Activated T-cell treated with anti-CD3 and anti-CD28 coated beads for 4 hours (primary cell): Measurements from ENCODE around the gene ZNF132.
"Not testable (repeated sequence)": the region's sequence is repeated elsewhere in the genome, so short reads cannot be mapped to it uniquely, and the experiment has no call there.

Experiments
- DNase-seq: peaks from one replicate; pipeline ENCODE4 v3.0.0-alpha.2; 2020

ZNF132 gene

GRCh38 chr19:58466760-58467589, 27.0 kb upstream of the ZNF132 start, which contains the start of gene ZNF324:
TSS of gene ZNF324 (plus strand) at chr19:58467080. CDS start at chr19:58469186, 2,106 bp downstream.
- DNase-seq, result peak; percentile 97

- DNase-seq, result no peak
Observed at GRCh38 chr19:58466089-58466759, 26.3 kb upstream of the ZNF132 start.

- no peak for DNase-seq
Observed at GRCh38 chr19:58460039-58460438, 20.1 kb upstream of the ZNF132 start.

GRCh38 chr19:58456111-58456510, 16.2 kb upstream of the ZNF132 start:
- no peak for DNase-seq

GRCh38 chr19:58455306-58455705, 15.4 kb upstream of the ZNF132 start:
- no peak for DNase-seq

GRCh38 chr19:58453743-58454142, 13.8 kb upstream of the ZNF132 start:
- DNase-seq, result no peak

- peak; percentile 94 for DNase-seq
Observed at GRCh38 chr19:58451358-58452101, 11.6 kb upstream of the ZNF132 start, which contains the start of gene ZNF324B. TSS of gene ZNF324B (plus strand) at chr19:58451622. CDS start at chr19:58453702, 2,080 bp downstream.

GRCh38 chr19:58450856-58451357, 11.0 kb upstream of the ZNF132 start:
- DNase-seq, result no peak

- DNase-seq, result not testable (repeated sequence)
Observed at GRCh38 chr19:58449980-58450379, 10.0 kb upstream of the ZNF132 start.

GRCh38 chr19:58448860-58449259, 8.9 kb upstream of the ZNF132 start:
- DNase-seq, result not testable (repeated sequence)

GRCh38 chr19:58442986-58443385, 3.0 kb upstream of the ZNF132 start:
- not testable (repeated sequence) for DNase-seq

GRCh38 chr19:58440556-58440955, 603 bp upstream of the ZNF132 start:
- DNase-seq, result no peak

GRCh38 chr19:58434217-58434616, 5.7 kb downstream of the ZNF132 start:
- DNase-seq, result no peak

GRCh38 chr19:58429745-58430144, 10.2 kb downstream of the ZNF132 start:
- DNase-seq, result no peak

- no peak for DNase-seq
Observed at GRCh38 chr19:58428617-58429016, 11.3 kb downstream of the ZNF132 start.

- no peak for DNase-seq
Observed at GRCh38 chr19:58417071-58417470, 22.9 kb downstream of the ZNF132 start.

- DNase-seq, result no peak
Observed at GRCh38 chr19:58416604-58417003, 23.3 kb downstream of the ZNF132 start.

GRCh38 chr19:58409010-58409790, 30.8 kb downstream of the ZNF132 start:
- DNase-seq, result no peak

- DNase-seq, result peak; percentile 92
Observed at GRCh38 chr19:58408152-58409009, 31.6 kb downstream of the ZNF132 start, which contains the start of gene ZNF584. TSS of gene ZNF584 (plus strand) at chr19:58408649. CDS start at chr19:58409148, 499 bp downstream.

GRCh38 chr19:58407658-58408151, 32.2 kb downstream of the ZNF132 start:
- no peak for DNase-seq
